NCI-H1048 (cell line): ENCODE data around the gene GPR32.
"Not testable (repeated sequence)": the region's sequence is repeated elsewhere in the genome, so short reads cannot be mapped to it uniquely, and the experiment has no call there.

Experiments used
- DNase-seq: peaks from one replicate; lab custom pipeline; 2025; lab: John Stamatoyannopoulos, UW

The GPR32 gene

DNA sequence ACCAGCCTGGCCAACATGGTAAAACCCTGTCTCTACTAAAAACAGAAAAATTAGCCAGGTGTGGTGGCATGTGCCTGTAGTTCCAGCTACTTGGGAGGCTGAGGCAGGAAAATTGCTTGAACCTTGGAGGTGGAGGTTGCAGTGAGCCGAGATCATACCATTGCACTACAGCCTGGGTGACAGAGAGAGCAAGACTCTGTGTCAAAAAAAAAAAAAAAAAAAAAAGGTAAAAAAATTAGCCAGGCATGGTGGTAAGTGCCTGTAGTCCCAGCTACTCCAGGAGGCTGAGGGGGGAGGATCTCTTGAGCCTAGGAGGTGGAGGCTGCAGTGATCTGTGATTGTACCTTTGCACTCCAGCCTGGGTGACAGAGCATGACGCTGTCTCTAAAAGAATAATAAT is at the start of gene GPR32:
Gene GPR32 (plus strand): TSS at position 301 of the 400 bp plus-strand sequence. CDS start 137 bp downstream, outside the sequence.
- DNase-seq, result not testable (repeated sequence)

- no peak for DNase-seq
Observed at GRCh38 chr19:50720921-50721381, 49.3 kb upstream of the GPR32 start.

DNA sequence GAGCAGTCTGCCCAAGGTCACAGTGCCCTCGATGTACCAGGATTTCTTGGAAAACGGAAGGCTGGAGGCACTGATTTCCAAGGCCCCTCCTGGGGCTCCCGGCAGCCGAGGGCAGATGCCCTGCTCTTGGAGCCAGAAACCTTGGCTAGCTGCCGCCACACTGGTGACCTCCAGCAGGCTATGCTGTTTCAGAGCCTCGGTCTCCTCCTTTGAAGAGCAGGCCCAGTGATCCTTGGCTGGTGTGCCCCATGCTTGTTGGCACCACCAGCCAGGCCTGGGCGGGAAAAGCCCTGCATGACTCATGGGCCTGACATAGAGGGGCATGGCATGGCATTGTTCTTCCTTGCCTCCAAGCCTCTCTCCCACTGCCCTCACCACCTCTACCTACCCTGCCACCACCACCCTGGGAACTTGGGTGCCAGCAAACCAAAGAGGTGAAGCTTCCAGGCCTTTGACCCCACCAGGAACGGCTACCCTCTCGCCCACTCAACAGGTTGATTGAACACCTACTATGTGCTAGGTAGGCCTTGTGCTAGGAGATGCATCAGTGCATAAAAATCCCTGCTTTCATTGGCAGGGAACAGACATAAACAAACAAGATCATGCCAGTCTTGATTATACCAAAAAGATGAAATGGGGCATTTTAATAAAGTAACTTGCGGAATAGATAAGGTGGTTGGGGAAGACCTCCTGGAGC is 48.7 kb upstream of the GPR32 start:
- no peak for DNase-seq

DNA sequence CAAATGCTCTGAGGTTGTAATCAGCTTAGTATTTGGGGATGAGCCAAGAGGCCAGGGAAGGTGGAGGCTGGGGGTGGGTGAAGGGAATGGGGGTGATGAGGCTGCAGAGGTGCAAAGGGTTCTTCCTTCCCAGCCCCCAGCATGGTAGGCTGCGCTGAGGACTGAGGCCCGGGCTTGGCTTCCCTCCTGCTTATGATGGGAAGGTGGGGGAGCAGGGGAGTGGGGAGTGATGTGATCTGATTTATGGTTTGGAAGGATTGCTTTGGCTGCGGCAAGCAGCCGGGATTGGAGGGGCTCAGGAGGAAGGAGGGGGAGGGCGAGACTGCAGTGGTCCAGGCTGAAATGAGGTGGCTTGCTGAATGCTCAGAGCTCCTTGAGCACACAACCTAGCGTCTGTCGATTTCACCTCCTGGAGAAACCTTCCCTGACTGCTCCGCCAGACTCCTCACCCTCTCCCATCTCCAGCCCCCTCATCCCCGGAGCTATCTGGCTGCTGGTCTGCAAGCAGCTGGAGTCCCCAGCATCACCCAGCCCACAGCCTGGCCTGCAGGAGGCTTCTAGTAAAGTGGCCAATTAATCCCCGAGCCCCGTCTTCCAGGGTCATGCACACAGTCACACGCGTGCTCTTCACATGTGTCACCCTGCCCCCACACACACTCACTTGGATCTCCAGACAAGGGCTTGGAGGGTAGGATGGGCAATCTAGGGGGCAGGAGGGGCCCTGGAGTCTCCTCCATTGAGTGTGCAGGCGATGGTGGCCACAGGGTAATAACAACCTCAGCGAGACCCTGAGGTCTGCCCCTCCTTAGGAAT is 47.9 kb upstream of the GPR32 start:
- no peak for DNase-seq

- no peak for DNase-seq
Observed at GRCh38 chr19:50723069-50723468, 47.2 kb upstream of the GPR32 start, which contains the start of gene CLEC11A. Gene CLEC11A, plus strand, starts transcription at chr19:50723364. Its CDS starts 162 bp downstream, at chr19:50723526.

DNA sequence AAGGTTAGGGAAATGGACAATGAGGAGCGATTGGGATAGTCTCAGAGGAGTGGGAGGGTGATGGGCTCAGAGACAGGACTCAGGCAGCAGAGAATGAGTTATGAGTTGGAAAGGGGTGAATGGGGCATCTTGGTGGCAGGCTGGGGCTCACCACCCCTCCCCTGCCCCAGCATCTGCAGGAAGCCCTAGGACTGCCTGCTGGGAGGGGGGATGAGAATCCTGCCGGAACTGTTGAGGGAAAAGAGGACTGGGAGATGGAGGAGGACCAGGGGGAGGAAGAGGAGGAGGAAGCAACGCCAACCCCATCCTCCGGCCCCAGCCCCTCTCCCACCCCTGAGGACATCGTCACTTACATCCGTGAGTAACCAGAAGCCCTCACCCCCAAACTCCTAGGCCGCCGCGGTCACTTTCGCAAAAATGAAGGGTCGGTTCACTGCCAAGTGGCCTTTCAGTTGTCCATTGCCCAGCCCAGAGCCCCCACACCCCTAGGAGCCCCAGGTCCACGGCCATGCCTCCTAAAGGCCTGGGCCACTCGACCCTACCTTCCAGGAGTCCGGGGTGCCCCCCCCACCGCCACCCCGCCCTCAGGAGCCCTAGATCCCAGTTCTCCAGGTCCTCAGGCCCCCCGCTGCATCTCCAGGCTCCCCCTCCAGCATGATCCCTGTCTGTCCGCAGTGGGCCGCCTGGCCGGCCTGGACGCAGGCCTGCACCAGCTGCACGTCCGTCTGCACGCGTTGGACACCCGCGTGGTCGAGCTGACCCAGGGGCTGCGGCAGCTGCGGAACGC is 46.3 kb upstream of the GPR32 start:
- no peak for DNase-seq

DNA sequence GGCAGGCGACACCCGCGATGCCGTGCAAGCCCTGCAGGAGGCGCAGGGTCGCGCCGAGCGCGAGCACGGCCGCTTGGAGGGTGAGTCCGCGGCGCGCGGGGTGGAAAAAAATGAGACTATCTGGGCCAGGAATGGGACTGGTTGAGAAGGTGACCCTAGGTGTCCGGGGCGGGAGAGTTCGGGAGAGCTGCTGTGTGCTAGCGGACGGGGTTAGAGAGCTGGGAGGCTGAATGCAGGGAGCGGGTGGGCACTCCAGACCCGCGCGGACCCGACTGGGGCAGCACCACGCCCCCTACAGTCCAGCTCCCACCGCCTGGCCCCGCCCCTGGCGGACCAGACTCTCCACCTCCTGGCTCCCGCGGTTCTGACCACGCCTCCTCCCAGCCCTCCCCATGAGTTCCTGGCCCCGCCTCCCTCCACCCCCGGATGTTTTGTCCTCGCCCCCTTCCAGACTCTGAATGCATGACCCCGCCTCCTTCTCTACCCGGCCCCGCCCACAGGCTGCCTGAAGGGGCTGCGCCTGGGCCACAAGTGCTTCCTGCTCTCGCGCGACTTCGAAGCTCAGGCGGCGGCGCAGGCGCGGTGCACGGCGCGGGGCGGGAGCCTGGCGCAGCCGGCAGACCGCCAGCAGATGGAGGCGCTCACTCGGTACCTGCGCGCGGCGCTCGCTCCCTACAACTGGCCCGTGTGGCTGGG is 45.6 kb upstream of the GPR32 start:
- DNase-seq, result peak; percentile 94

DNA sequence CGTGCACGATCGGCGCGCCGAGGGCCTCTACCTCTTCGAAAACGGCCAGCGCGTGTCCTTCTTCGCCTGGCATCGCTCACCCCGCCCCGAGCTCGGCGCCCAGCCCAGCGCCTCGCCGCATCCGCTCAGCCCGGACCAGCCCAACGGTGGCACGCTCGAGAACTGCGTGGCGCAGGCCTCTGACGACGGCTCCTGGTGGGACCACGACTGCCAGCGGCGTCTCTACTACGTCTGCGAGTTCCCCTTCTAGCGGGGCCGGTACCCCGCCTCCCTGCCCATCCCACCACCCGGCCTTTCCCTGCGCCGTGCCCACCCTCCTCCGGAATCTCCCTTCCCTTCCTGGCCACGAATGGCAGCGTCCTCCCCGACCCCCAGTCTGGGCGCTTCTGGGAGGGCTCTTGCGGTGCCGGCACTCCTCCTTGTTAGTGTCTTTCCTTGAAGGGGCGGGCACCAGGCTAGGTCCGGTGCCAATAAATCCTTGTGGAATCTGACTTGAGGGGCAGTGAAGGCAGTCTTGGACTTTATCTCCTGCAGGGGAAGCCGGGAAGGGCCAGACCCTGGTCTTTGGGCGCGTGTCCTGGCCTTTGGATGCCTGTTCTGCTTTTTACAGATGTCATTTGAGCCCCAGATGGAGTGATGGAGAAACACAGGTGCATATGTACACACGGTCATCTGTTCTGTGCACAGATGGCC is 44.9 kb upstream of the GPR32 start:
- DNase-seq, result no peak

DNA sequence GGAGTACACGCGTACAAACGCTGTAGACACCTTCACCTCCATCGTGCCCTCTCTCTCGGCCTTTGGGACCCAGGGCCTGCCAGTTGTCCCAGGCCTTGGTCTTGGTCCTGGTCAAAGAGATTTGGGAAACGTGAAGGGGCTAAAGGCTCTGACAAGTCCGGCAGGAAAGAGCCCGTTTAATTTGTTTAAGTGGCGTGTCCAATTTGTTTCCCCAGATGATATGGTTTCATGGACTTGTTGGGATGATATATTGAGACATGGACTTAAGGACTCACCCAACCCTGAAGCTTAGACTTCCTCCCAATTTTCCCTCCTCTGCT is 44.4 kb upstream of the GPR32 start:
- DNase-seq, result no peak

- peak; percentile 44 for DNase-seq
Observed at GRCh38 chr19:50728084-50728737, 42.1 kb upstream of the GPR32 start.

GRCh38 chr19:50729894-50730293 is 40.4 kb upstream of the GPR32 start:
- no peak for DNase-seq

GRCh38 chr19:50735869-50736268 is 34.4 kb upstream of the GPR32 start:
- DNase-seq, result no peak

- no peak for DNase-seq
Observed at GRCh38 chr19:50736338-50736737, 33.9 kb upstream of the GPR32 start.

- no peak for DNase-seq
Observed at GRCh38 chr19:50739132-50739913, 30.9 kb upstream of the GPR32 start.

DNA sequence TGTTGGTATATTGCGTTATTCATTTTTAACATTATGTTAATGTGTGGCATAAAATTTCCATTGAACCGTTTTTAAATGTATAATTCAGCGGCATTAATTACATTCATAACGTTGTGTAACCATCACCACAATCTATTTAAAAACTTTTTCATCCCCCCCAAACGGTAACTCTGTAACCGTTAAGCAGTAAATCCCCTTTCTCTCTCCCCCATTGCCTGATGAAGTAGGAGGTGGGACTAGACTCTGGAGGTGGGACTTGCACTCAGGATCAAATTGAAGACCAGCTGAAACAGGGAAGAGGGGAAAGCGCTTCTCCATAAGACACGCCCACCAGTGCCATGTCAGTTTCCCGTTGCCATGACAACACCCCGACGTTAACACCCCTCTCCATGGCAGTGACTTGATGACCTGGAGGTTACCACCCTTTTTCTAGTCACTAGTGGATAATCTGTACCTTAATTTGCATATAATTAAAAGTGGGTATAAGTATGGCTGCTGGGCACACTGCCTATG is 30.3 kb upstream of the GPR32 start:
- no peak for DNase-seq

- DNase-seq, result no peak
Observed at GRCh38 chr19:50741179-50741933, 28.9 kb upstream of the GPR32 start.

- DNase-seq, result no peak
Observed at GRCh38 chr19:50743537-50743936, 26.7 kb upstream of the GPR32 start.

DNA sequence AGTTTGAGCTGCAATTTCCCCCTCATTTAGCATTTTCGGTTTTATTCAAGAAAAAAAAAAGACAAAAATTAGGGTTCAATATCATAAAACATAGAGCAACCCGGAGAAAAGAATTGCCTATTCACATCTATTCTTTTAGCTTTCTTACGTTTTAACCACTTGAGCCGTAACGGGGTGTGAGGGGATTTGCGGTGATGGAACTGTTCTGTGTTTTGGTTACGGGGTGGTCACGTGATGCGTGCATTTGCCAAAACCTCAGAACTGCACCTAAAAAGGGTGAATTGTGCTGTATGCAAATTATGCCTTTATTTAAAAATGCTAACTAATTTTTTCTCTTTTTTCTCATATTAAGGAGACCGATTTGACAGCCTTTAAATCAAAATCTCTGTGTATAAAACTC is 25.0 kb upstream of the GPR32 start:
- no peak for DNase-seq

DNA sequence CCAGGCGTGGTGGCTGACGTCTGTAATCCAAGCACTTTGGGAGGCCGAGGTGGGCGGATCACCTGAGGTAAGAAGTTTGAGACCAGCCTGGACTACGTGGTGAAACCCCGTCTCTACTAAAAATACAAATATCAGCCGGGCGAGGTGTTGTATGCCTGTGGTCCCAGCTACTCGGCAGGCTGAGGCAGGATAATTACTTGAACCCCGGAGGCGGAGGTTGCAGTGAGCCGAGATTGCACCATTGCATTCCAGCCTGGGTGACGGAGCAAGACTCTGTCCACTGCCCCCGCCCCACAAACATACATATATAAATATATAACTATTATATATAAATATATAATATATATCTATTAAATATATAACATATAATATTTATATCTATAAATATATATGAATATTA is 23.1 kb upstream of the GPR32 start:
- DNase-seq, result not testable (repeated sequence)
